DOHH2 (cell line): ENCODE data around the gene MYO1D.

Experiments used
- CTCF ChIP-seq: fragments of 200-600 bp; sonication (generic); IDR thresholded peaks from one replicate; pipeline ENCODE4 v1.5.1; 2014; ENCODE audit warnings: antibody characterized with exemption, mild to moderate bottlenecking, low read depth, low read length; ENCODE audit not compliant: poor library complexity, severe bottlenecking
- EZH2phosphoT487 ChIP-seq: fragments of 200-600 bp; sonication (generic); IDR thresholded peaks from 2 replicates; pipeline ENCODE4 v1.6.1; 2017; ENCODE audit warnings: borderline replicate concordance, mild to moderate bottlenecking, antibody characterized with exemption, low read length, moderate library complexity, mixed read lengths

- no peak for TF ChIP-seq CTCF
- TF ChIP-seq EZH2phosphoT487 = no peak
These were observed 75.3 kb downstream of the MYO1D start for GRCh38 chr17:32801641-32802040.
